Fibroblast of skin of left quadriceps (primary cell): Measurements from ENCODE around the gene OTOGL.
A peak's percentile ranks its signal among the peaks of the same experiment; 100 is the strongest.
"Not testable (repeated sequence)": the region's sequence is repeated elsewhere in the genome, so short reads cannot be mapped to it uniquely, and the experiment has no call there.

ENCODE experiments used
- DNase-seq, 2 experiments: peaks; one replicate each; pipeline ENCODE4 v3.0.0-alpha.2; 2013; ENCODE audit warnings: low read depth in 2 of 2

The OTOGL gene

GRCh38 chr12:80226576-80226975, 127.2 kb downstream of the OTOGL start:
- DNase-seq, result no peak

- DNase-seq, result not testable (repeated sequence)
Measured at GRCh38 chr12:80227904-80228303, 128.6 kb downstream of the OTOGL start.

DNA sequence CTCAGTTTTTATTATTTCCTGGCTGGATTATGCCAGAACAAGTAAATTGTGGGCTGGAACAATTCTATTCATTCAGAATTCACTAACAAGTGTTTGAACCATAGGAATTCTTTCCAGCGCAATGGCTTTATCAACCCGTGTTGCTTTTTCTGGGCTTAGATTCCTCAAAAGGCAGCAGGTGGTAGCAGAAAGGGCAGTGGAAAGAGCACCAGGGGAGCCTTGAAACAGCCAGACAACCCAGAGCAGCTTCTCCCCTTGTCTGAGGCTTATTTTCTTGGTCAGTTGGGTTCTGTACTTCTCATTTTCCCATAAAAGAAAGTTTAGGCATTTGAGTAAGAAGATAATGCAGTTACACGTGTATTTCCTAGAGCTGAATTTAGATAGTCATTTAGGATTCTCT, 130.7 kb downstream of the OTOGL start:
- DNase-seq, result no peak

DNA sequence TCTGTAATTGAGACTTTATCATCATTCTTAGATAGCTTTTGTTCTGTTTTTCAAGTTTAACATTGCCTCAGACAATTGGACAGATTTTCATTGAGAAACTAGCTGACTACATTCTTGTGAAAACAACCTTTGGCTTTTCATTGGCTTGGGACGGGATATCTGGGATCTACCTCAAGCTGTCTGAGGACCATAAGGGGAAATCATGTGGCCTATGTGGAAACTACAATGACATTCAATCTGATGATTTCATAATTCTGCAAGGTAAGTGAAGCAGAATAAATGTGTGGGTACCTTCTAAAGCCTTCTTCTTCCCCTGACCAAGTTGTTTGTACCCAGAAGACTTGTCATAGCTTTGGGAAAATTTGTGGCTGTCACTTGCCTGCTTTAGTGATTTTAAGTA, 133.5 kb downstream of the OTOGL start:
- DNase-seq, result no peak

GRCh38 chr12:80233926-80234325, 134.6 kb downstream of the OTOGL start:
- DNase-seq, result no peak

GRCh38 chr12:80234667-80235066, 135.3 kb downstream of the OTOGL start:
- DNase-seq, result no peak

- DNase-seq, result no peak
Measured at GRCh38 chr12:80235944-80236343, 136.6 kb downstream of the OTOGL start.

DNA sequence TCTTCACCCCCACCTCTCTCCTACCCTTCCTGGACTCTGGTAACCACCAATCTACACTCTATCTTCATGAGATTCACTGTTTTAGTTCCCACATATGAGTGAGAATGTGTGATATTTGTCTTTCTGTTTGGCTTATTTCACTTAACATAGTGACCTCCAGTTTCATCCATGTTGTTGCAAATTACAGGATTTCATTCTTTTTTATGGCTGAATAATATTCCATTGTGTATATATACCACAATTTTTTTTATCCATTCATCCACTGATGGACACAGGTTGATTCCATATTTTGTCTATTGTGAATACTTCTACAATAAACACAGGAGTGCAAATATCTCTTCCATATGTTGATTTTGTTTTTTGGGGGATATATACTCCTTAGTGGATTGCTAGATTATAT, 140.5 kb downstream of the OTOGL start:
- no peak for DNase-seq

DNA sequence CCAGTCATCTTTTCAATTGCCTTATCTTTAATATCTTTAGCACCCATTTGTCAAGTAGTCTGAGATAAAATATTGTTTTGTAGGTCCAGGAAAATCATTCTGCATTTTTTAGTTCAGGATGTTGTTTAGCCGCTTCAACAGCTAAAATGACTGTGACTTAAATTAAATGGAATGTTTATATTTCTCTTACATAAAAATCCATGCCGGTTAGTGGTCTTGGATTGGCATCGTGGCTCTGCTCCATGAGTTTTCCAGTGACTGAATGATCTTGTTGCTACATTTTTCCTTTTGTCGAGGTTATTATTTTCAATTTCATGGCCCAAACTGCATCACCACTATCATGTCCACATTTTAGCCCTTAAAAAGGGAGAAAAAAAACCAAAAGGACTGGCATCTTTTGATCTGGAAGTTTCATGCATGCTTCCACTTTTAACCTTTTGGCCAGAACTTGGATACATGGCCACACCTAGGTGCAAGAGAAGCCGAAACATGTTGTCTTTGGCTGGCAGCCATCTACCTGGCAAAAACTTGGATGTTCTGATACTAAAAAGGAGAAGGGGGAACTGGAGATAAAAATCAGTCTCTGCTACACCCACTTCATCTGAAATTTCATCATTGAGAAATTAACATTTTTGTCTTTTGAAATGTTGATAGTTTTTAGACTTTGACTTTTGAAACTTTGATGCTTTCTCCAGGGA, 142.4 kb downstream of the OTOGL start:
- no peak for DNase-seq

DNA sequence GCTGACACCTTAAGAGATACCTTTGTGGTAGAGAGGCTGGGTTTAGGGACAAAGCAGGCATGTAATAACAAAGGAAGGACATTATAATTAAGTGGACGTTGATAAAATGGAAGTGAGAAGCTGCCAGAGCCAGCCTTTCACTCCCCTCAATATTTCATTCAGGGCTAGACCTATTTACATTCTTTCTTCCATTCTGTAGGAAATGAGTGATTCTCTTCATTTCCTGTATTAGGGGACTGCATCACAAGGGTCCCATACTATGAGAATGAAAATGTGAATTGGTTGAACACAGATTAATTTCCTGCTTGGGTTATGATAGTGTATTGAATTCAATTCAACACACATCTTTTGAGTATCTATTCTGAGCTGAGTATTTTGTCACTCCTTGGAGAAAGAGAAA, 143.0 kb downstream of the OTOGL start:
- no peak for DNase-seq

DNA sequence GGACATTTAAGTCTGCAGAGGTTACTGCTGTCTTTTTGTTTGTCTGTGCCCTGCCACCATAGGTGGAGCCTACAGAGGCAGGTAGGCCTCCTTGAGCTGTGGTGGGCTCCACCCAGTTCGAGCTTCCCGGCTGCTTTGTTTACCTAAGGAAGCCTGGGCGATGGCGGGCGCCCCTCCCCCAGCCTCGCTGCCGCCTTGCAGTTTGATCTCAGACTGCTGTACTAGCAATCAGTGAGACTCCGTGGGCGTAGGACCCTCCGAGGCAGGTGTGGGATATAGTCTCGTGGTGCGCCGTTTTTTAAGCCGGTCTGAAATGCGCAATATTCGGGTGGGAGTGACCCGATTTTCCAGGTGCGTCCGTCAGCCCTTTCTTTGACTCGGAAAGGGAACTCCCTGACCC, 150.2 kb downstream of the OTOGL start:
- DNase-seq, result not testable (repeated sequence)

DNA sequence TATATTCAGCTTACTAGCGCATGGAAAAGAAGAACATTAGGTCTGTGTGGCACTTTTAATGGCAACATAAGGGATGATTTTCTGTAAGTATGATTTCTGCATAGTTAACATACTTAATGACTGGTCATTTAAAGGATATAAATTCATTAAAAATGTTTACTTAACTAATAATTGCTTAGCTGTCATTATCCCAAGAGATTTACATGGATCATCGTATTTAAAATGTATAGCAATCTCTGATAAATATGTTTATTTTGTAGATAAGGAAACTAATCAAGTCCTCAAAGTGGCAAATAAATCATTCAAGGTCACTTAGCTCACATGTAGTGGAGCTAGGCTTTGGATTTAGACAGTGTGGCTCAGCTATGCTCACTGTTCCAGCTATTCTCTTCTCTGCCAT, 158.6 kb downstream of the OTOGL start:
- no peak for DNase-seq

DNA sequence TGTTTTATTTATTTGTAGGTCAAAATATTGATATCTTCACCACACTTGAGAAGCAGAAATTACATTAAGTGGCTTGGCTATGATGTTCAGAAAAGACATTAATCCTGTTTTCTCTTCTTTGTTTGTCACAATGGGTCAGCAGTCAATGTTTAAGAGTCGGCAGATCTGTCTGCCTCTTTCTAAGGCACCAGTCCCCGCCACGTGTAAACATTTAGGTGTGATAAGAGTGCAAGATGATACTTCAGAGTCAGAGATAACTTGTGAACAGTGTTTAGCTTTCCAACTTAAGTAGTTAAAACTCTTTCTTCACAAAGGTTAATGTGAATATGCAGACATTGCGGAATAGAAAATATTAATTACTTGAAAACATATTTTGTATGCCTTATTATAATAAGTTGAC, 160.9 kb downstream of the OTOGL start:
- no peak for DNase-seq

DNA sequence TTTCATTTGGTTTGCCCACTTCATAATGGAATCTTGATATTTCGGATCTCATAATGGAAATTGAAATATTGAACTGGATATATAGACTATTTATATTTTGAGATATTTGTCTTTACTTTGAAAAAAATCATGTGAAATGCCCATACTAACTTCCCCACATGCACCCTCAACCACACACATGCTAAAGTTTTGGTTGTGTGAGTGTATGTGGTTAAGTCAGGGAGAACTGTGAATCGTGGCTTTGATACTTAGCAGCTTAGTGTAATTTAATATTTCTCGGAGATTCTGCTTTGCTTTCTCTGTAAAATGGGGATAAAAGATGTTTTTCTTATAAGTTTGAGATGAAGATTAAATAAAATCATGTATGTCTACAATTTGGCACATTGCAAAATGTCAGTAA, 162.1 kb downstream of the OTOGL start:
- no peak for DNase-seq

DNA sequence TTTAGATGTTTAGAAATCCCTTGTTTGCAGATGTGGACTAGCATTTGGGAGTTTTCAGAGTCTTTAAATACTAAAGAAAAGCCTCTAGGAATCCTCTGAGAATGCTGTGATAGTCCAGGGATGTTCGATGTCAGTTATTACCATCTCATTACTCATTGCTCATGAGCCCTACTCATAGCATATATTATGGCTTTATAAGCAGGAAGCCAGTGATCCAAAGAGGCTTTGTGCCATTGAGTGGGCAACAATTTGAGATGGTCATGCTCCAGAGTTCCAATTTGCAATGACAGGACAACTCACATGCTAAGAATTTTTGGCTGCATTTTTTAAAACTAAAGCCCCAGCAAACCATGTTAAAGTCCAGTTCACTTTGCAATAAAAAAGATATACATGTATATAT, 163.0 kb downstream of the OTOGL start:
- no peak for DNase-seq

- DNase-seq, result no peak
Measured at GRCh38 chr12:80262771-80263170, 163.4 kb downstream of the OTOGL start.

- peak in 1 of 2 experiments; percentile 30 for DNase-seq
Measured at GRCh38 chr12:80264386-80264785, 165.0 kb downstream of the OTOGL start.

DNA sequence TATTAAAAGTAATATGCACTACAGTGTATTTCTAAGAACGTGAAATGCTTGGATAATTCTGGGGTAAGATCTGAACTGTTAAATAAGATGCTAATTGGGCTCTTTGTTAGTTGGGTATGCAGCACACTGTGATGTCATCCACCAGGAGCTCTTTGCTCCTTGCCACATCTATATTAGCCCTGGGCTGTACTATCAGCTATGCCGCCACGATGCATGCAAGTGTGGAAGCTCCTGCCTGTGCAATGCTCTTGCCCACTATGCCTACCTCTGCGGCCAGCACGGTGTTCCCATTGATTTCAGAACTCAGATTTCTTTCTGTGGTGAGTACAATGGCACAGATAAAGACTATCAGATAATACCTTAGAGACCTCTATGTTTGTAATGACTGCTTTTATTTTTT, 165.6 kb downstream of the OTOGL start:
- no peak for DNase-seq

GRCh38 chr12:80268924-80269749, 169.8 kb downstream of the OTOGL start:
- peak; percentile 83 to 84 for DNase-seq

DNA sequence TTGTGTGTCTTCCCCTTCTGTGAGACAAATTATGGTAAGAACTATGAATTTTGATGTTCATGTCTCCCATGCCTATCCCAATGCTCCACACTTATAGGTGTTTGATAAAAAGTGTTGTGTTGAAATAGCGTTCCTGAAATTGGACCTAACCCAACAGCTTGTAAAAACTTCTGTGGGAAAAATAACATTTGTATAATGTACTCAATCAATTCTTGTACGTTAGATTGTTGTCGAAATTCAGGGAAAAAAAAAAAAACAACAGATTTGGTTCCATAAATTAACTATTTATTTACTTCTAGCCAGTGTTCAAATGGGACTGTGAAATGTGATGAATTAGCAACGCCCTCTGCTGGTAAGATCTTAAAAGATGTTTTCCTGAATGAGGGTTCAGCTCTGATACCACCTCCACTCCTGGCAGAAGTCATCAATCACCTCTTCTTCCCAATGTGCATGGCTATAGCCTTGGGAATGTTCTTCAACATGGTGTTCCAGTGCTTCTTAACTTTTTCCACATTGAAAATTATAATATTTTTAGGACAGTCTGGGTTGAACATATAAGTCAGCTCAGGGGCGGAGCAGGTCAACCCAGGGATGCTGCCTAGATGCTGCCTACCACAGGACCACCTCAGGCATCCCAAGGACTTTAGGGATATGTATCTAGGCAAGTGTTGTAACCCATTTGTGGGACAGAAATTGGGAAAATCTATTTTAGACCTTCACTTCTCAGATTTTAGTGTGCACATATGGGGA, 170.6 kb downstream of the OTOGL start:
- peak in 1 of 2 experiments; percentile 22 for DNase-seq

GRCh38 chr12:80271780-80272179, 172.4 kb downstream of the OTOGL start:
- DNase-seq, result no peak

- DNase-seq, result no peak
Measured at GRCh38 chr12:80272387-80272915, 173.1 kb downstream of the OTOGL start.
